NCI-H2227 treated with DMSO at 0.1 percent for 48 hours (cell line): ENCODE results near the gene CLINT1.

Source experiments
- DNase-seq: peaks from one replicate; lab custom pipeline; 2025; lab: John Stamatoyannopoulos, UW

The CLINT1 gene

GRCh38 chr5:157758706-157759105 is 100.2 kb downstream of the CLINT1 start:
- no peak for DNase-seq

GRCh38 chr5:157756122-157756521 is 102.8 kb downstream of the CLINT1 start:
- DNase-seq, result no peak

GRCh38 chr5:157750320-157750719 is 108.6 kb downstream of the CLINT1 start:
- DNase-seq, result no peak

- no peak for DNase-seq
These were observed 109.5 kb downstream of the CLINT1 start for GRCh38 chr5:157749462-157749799.

DNA sequence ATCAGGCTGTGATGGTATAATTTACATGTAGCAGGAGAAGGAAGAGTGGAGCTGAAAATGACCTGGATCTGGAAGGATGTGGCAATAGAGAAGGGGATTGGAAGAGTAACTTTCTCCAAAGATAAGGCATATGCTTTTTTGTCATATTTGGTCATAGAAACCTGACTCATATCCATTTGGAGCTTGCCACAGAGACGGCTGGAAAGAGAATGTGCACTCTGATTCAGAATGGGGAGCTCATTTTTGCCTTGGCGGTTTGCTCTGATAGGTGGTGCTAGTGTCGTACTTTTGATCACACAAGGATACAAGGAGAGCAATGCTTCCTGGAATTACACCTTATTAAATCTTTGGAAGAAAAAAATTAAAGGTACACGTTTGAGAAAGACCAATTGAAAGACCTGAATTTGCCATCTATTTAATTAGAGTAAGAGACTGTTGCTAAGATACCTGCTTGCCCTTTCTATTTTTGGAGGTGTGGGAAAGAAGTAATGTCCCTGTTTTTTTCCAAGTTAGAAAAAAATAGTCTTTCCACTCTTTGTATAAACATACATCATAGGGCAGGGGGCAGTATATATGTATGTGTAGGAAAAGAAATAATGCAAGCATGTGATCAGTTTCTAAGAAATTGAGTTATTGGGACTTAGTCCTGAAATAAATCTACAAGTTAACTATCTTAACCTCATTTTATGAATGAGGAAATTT is 110.0 kb downstream of the CLINT1 start:
- no peak for DNase-seq

DNA sequence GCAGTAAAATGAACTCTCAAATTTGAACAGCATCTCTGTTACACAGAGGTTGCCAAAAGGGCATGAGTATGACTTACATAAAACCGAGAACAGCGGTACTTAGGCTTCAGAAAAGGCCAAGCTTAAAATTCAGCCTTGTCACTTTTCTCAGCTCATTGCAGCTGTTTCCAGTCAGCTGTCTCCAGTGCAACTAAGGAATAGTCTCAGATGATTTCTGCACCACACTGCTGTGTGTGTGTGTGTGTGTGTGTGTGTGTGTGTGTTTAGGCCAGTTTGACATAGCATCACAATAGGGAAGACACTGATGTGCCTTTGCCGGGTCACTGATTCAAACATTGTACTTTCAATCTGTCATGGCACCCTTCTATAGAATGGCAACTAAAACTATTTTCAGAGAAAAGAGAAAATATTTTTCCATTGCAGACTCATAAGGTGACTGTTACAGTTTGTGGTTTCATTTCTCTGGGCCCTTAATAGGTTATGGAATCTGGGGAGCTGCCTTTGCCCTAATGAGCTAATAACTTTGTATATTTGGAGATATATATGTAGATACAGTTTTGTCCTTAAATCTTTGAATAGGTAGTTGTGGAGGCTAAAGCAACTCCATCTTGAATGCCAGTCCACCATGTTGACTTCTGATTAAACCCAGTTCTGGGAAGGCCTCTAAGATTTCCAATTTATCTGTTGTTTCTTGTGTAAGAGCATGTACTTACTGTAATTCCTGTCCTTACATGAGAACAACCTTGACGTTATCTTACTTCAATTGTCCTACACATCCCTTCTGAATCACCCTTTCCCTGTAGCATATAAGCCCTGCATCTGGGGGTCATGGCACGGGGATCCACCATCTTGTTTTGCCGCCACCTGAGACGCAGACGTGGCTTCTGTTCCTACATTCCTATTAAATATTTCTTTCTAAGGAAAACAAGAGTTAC is 110.9 kb downstream of the CLINT1 start:
- no peak for DNase-seq

- no peak for DNase-seq
These were observed 111.7 kb downstream of the CLINT1 start for GRCh38 chr5:157747173-157747740.

DNA sequence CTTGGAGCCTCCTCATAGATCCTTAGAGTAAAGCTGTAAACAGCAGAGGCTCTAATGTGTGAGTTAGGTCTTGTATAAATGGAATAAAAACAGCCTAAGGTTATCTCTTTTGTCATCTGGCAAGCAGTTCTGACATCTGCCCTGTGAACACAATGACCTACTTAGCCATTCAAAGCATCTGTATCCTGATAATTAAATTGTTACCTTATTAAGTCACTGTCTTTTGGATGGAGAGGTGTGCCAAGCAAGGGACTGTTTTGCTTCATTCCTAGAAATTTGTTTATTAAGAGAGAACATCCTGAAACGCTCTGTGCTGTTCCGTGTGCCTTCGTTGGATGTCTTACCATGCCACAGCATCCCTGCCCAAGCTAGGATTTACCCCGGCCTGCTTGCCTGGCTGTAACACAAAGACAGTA is 113.9 kb downstream of the CLINT1 start:
- no peak for DNase-seq

GRCh38 chr5:157744051-157745011 is 114.6 kb downstream of the CLINT1 start:
- no peak for DNase-seq

GRCh38 chr5:157743163-157744050 is 115.5 kb downstream of the CLINT1 start, which contains the start of gene LSM11:
LSM11 (plus strand) TSS chr5:157743712; CDS start chr5:157743751, 39 bp downstream.
- DNase-seq, result peak; percentile 77

DNA sequence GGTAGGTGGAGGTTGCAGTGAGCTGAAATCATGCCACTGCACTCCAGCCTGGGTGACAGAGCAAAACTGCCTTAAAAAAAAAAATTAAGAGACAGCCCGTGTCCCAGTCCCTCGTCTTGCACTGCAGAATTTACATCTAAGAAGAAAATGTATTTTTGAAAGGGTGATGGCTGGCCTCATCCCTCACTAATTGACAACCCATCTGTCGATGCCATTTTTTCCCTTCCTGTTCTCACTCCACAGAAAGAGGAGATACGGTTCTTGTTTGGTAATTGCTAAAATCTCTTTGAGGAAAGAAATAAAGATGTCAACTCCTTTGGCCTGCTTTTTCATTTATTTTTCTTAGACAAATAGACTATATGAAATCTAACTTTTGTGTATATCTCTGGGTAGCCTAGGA is 117.8 kb downstream of the CLINT1 start:
- no peak for DNase-seq

DNA sequence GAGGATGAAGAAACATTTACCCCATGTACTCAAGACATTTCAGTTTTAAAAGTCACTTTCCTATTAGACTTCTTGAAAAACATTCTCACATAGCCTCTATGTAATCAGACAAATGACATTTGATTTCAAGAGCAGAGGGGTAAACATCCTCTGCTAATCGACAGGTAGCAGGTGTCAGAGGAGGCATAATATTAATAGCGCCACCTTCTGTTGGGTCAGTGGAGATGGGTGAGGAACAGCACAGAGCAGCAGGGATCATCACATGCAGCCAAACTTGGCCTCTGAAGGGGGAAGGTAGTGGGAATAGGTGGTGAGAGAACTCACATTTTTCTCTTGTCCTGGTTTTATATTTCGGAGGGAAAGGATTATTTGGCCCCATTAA is 118.7 kb downstream of the CLINT1 start:
- DNase-seq, result no peak

GRCh38 chr5:157739388-157740228 is 119.3 kb downstream of the CLINT1 start:
- no peak for DNase-seq

GRCh38 chr5:157735991-157736390 is 123.0 kb downstream of the CLINT1 start:
- DNase-seq, result no peak
